GM12878 (cell line): ENCODE results near the gene BARX2. TPM values are rescaled to one million over a fixed set of nuclear protein-coding genes. Genes with fewer than 3 reads are reported as not detected.

Source experiments
- ATAC-seq: fragments of 200-7000 bp; cut with Tn5 transposase; 3 replicates; pipeline ENCODE4 v1.9.1; 2020; ENCODE audit warnings: mild to moderate bottlenecking, moderate library complexity
- BruUV-seq: library from RNA; stranded (reverse); fragments of 400-500 nt; replicated peaks from 2 replicates; lab custom pipeline; 2021; lab: Mats Ljungman, UMichigan
- CTCF ChIA-PET: fragments of 300-600 bp; sonication (Branson Sonifier 250); formaldehyde crosslinking; extraction: SDS; loops from one replicate; lab custom pipeline; 2021; ENCODE audit warnings: inconsistent platforms; lab: Yijun Ruan, JAX
- POLR2A ChIA-PET: fragments of 350-600 bp; formaldehyde crosslinking; extraction: SDS; loops from one replicate; lab custom pipeline; 2021; ENCODE audit warnings: inconsistent platforms; lab: Charles Lee
- RAD21 ChIA-PET: fragments of 300-600 bp; sonication (Branson Sonifier 250); formaldehyde crosslinking; loops from one replicate; lab custom pipeline; 2023; ENCODE audit warnings: antibody characterized with exemption; ENCODE audit not compliant: unreplicated experiment; lab: Charles Lee
- SMC1A ChIA-PET: fragments of 300-600 bp; sonication (Branson Sonifier 250); formaldehyde crosslinking; loops from one replicate; lab custom pipeline; 2023; ENCODE audit not compliant: unreplicated experiment, uncharacterized antibody; lab: Charles Lee
- DNase-seq: peaks from one replicate; pipeline ENCODE4 v3.0.0-alpha.2; 2011; ENCODE audit warnings: low read depth, low spot score
- FAIRE-seq: peaks from 3 replicates; lab custom pipeline; 2011; peaks lifted over from hg19 to GRCh38; lab: Jason Lieb, UNC
- H2AFZ ChIP-seq: 2 replicates; pipeline ENCODE4 v1.6.0; 2011; ENCODE audit warnings: low read depth, low read length, control low read depth; ENCODE audit not compliant: control insufficient read depth
- H3K27ac ChIP-seq: 2 replicates; pipeline ENCODE4 v1.5.1; 2011; ENCODE audit warnings: control low read depth; ENCODE audit not compliant: control insufficient read depth, insufficient read depth
- H3K27me3 ChIP-seq, 2 experiments: replicated peaks in 1 of 2; 2 replicates each; pipeline versions ENCODE4 v1.6.0 to v1.6.1; 2011; ENCODE audit warnings: low read length in 1 of 2; ENCODE audit not compliant: control insufficient read depth in 2 of 2, insufficient read depth in 2 of 2
- H3K36me3 ChIP-seq, 2 experiments: 2 replicates each; pipeline ENCODE4 v1.5.1; 2011; ENCODE audit warnings: low read length in 1 of 2; ENCODE audit not compliant: control insufficient read depth in 2 of 2, insufficient read depth in 2 of 2
- H3K4me1 ChIP-seq: 2 replicates; pipeline ENCODE4 v1.6.1; 2011; ENCODE audit warnings: mild to moderate bottlenecking, low read length, moderate library complexity, mixed read lengths; ENCODE audit not compliant: control insufficient read depth, insufficient read depth
- H3K4me2 ChIP-seq: 2 replicates; pipeline ENCODE4 v1.6.0; 2011; ENCODE audit warnings: control low read depth; ENCODE audit not compliant: control insufficient read depth, insufficient read depth
- H3K4me3 ChIP-seq: fragments of 200-600 bp; sonication (generic); 2 replicates; pipeline ENCODE4 v1.5.1; 2016
- H3K79me2 ChIP-seq: 2 replicates; pipeline ENCODE4 v1.6.0; 2011; ENCODE audit warnings: low read length; ENCODE audit not compliant: control insufficient read depth, insufficient read depth
- H3K9ac ChIP-seq: 2 replicates; pipeline ENCODE4 v1.8.0; 2011; ENCODE audit warnings: low read length, control low read depth, mixed read lengths; ENCODE audit not compliant: control insufficient read depth, insufficient read depth
- H3K9me3 ChIP-seq: replicated peaks from 3 replicates; pipeline ENCODE4 v1.5.1; 2011; ENCODE audit warnings: mild to moderate bottlenecking, low read length; ENCODE audit not compliant: control insufficient read depth, insufficient read depth
- H4K20me1 ChIP-seq: 2 replicates; pipeline ENCODE4 v1.6.0; 2011; ENCODE audit not compliant: control insufficient read depth, insufficient read depth
- ASH2L ChIP-seq: fragments of 300-600, 200-600 bp; sonication (generic); IDR thresholded peaks from 2 replicates; pipeline ENCODE4 v1.6.1; 2017; ENCODE audit warnings: low read depth, mild to moderate bottlenecking, borderline replicate concordance
- BCLAF1 ChIP-seq: fragments of 450-650 bp; IDR thresholded peaks from 2 replicates; pipeline ENCODE4 v1.6.1; 2017; ENCODE audit warnings: antibody characterized with exemption, mild to moderate bottlenecking, moderate library complexity
- CHD4 ChIP-seq: fragments of 200-600 bp; sonication (generic); IDR thresholded peaks from 2 replicates; pipeline ENCODE4 v1.6.1; 2016; ENCODE audit warnings: mild to moderate bottlenecking
- CREB1 ChIP-seq: IDR thresholded peaks from 2 replicates; pipeline ENCODE4 v1.6.1; 2012; ENCODE audit warnings: low read depth, mild to moderate bottlenecking, inconsistent platforms
- FOS ChIP-seq: IDR thresholded peaks from 3 replicates; pipeline ENCODE4 v1.6.1; 2011; ENCODE audit warnings: borderline replicate concordance; ENCODE audit not compliant: insufficient read length; ENCODE audit errors: extremely low read depth
- HDAC6 ChIP-seq: fragments of 200-600 bp; sonication (generic); IDR thresholded peaks from one replicate; pipeline ENCODE4 v1.8.0; 2017; ENCODE audit warnings: antibody characterized with exemption; ENCODE audit not compliant: unreplicated experiment
- LARP7 ChIP-seq: fragments of 450-650 bp; IDR thresholded peaks from 2 replicates; pipeline ENCODE4 v1.6.1; 2017; ENCODE audit warnings: mild to moderate bottlenecking
- MXI1 ChIP-seq: fragments of 150-350 bp; IDR thresholded peaks from 2 replicates; pipeline ENCODE4 v1.6.1; 2011; ENCODE audit warnings: low read depth, mild to moderate bottlenecking, inconsistent platforms, low read length, improper control_type of control experiment
- MYB ChIP-seq: fragments of 150-350 bp; IDR thresholded peaks from 2 replicates; pipeline ENCODE4 v1.6.1; 2014; ENCODE audit warnings: mild to moderate bottlenecking, low read depth, low read length, borderline replicate concordance
- MYC ChIP-seq: IDR thresholded peaks from 2 replicates; pipeline ENCODE4 v1.6.1; 2011; ENCODE audit warnings: mild to moderate bottlenecking, low read length, moderate library complexity, inconsistent platforms; ENCODE audit not compliant: insufficient read depth, insufficient replicate concordance, insufficient read length, severe bottlenecking
- NRF1 ChIP-seq: conservative IDR thresholded peaks from 2 replicates; pipeline ENCODE4 v1.6.1; 2011; ENCODE audit warnings: mild to moderate bottlenecking, low read depth, low read length, improper control_type of control experiment
- POLR2A ChIP-seq: IDR thresholded peaks from 2 replicates; pipeline ENCODE4 v1.6.1; 2011; ENCODE audit warnings: low read depth, mild to moderate bottlenecking, low read length
- POLR2AphosphoS5 ChIP-seq: IDR thresholded peaks from 2 replicates; pipeline ENCODE4 v1.6.1; 2011; ENCODE audit warnings: mild to moderate bottlenecking, low read length, inconsistent platforms
- RELA ChIP-seq: fragments of 450-650 bp; IDR thresholded peaks from 2 replicates; pipeline ENCODE4 v1.8.0; 2014; ENCODE audit warnings: borderline replicate concordance; ENCODE audit not compliant: partially characterized antibody
- SMARCA5 ChIP-seq: fragments of 450-650 bp; IDR thresholded peaks from 2 replicates; pipeline ENCODE4 v1.6.1; 2017; ENCODE audit warnings: mild to moderate bottlenecking
- YY1 ChIP-seq: IDR thresholded peaks from 2 replicates; pipeline ENCODE4 v1.6.1; 2011; ENCODE audit warnings: low read depth, mild to moderate bottlenecking, low read length
- WGBS: methylation state at CpG from one replicate; pipeline ENCODE4 v1.1.6; 2016; ENCODE audit warnings: low lambda C conversion rate; ENCODE audit not compliant: insufficient replicate concordance, insufficient coverage; ENCODE audit errors: missing lambda C conversion rate; 5-methylcytosine and 5-hydroxymethylcytosine counted together
- in situ Hi-C: fragments of 300-500 bp; cut with MboI; formaldehyde crosslinking; loops from 9 replicates; pipeline ENCODE4 v1.14.3; 2018; ENCODE audit warnings: mixed read lengths
- intact Hi-C: fragments of 100-400 bp; cut with micrococcal nuclease; formaldehyde crosslinking; loops from one replicate; pipeline ENCODE4 v1.14.2; 2022; ENCODE audit not compliant: unreplicated experiment
- polyA plus RNA-seq, 11 experiments: library from polyadenylated mRNA; depleted of rRNA in 4 of 11; unstranded in 6 of 11; stranded (reverse) in 5 of 11; fragments of >200 nt; fragmentation: Nextera tagmentation in 4 of 11; fragmentation: Illumina TruSeq in 1 of 11; extraction: Ambion mirVana in 4 of 11; extraction: Trizol in 1 of 11; gene quantifications; 1 replicate in 1 of 11; 2 replicates in 10 of 11; pipeline versions ENCODE4 v1.2.1 to v1.2.3, GENCODE V29; 2011 to 2016; ENCODE audit warnings: inconsistent platforms in 2 of 11, missing spikeins in 2 of 11, low read depth in 1 of 11
- total RNA-seq, 4 experiments: library from RNA; depleted of rRNA in 3 of 4; stranded (reverse); fragments of >200 nt in 3 of 4; fragmentation: Illumina TruSeq in 1 of 4; extraction: Trizol in 1 of 4; gene quantifications; 2 replicates each; pipeline versions ENCODE4 v1.2.1 to v1.2.3, GENCODE V29; 2013 to 2021
- TF ChIP-seq, protein P1 (sequence below): fragments of 150-350 bp; IDR thresholded peaks from 2 replicates; pipeline ENCODE4 v1.6.1; 2016; ENCODE audit warnings: low read depth, low read length

Gene BARX2
- total and polyA plus RNA-seq, 10 of the 15 experiments (the other 5 are each of a cell fraction or from before 2014, with no cell fraction given): 0.07 to 0.84 TPM; not detected in 8

GRCh38 chr11:129370715-129371114 is 4.9 kb upstream of the BARX2 start:
- no peaks in the 10 kb centered on the region for H3K9me3 ChIP-seq
- H3K27ac ChIP-seq: no peak overlapping the region
- peaks cover 9 to 19% of the 10 kb centered on the region in 2 experiments for H3K27me3 ChIP-seq
- TF ChIP-seq LARP7: no peak
- TF ChIP-seq HDAC6: no peak
- no peak for TF ChIP-seq SMARCA5
- TF ChIP-seq CHD4: no peak
- TF ChIP-seq, protein P1, sequence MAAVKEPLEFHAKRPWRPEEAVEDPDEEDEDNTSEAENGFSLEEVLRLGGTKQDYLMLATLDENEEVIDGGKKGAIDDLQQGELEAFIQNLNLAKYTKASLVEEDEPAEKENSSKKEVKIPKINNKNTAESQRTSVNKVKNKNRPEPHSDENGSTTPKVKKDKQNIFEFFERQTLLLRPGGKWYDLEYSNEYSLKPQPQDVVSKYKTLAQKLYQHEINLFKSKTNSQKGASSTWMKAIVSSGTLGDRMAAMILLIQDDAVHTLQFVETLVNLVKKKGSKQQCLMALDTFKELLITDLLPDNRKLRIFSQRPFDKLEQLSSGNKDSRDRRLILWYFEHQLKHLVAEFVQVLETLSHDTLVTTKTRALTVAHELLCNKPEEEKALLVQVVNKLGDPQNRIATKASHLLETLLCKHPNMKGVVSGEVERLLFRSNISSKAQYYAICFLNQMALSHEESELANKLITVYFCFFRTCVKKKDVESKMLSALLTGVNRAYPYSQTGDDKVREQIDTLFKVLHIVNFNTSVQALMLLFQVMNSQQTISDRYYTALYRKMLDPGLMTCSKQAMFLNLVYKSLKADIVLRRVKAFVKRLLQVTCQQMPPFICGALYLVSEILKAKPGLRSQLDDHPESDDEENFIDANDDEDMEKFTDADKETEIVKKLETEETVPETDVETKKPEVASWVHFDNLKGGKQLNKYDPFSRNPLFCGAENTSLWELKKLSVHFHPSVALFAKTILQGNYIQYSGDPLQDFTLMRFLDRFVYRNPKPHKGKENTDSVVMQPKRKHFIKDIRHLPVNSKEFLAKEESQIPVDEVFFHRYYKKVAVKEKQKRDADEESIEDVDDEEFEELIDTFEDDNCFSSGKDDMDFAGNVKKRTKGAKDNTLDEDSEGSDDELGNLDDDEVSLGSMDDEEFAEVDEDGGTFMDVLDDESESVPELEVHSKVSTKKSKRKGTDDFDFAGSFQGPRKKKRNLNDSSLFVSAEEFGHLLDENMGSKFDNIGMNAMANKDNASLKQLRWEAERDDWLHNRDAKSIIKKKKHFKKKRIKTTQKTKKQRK: no peak
- TF ChIP-seq NRF1: no peak
- no peak for TF ChIP-seq BCLAF1
- no peak for TF ChIP-seq RELA
- no peak for TF ChIP-seq FOS
- TF ChIP-seq YY1: no peak
- TF ChIP-seq ASH2L: no peak
- TF ChIP-seq CREB1: no peak
- no peak for TF ChIP-seq MYC
- no peak for TF ChIP-seq POLR2AphosphoS5
- no peak for TF ChIP-seq POLR2A
- TF ChIP-seq MXI1: no peak
- TF ChIP-seq MYB: no peak
- intact Hi-C loops (no loop called here), in situ Hi-C loops (no loop called here)
- WGBS: 13% methylated on average over 3 of the region's 3 CpGs
- no peaks in the 10 kb centered on the region for H4K20me1 ChIP-seq
- H3K36me3 ChIP-seq: no peaks in the 10 kb centered on the region
- no peak overlapping the region for H3K9ac ChIP-seq
- H3K4me2 ChIP-seq: no peak overlapping the region
- RAD21 ChIA-PET: no interaction called here
- SMC1A ChIA-PET: no interaction called here
- BruUV-seq: no TSS peak
- FAIRE-seq (no peak), DNase-seq (no peak), ATAC-seq (no peak)
- POLR2A ChIA-PET: no interaction called here
- H3K4me3 ChIP-seq: no peak overlapping the region
- CTCF ChIA-PET: interaction anchor here (0.7 kb wide), 1 partner anchor 14 kb away, joined by 3 read pairs; no protein-coding TSS in a partner anchor
- no peaks in the 10 kb centered on the region for H3K79me2 ChIP-seq
- H3K4me1 ChIP-seq: no peaks in the 10 kb centered on the region
- no peak overlapping the region for H2AFZ ChIP-seq
